H9 (cell line): ENCODE data around the gene LDLRAP1. TPM values are rescaled to one million over a fixed set of nuclear protein-coding genes. Genes with fewer than 3 reads are reported as not detected.

Source experiments
- DNase-seq: peaks from one replicate; pipeline ENCODE4 v3.0.0-alpha.2; 2017
- H2AFZ ChIP-seq: one replicate; pipeline ENCODE4 v1.6.1; 2013; ENCODE audit warnings: mild to moderate bottlenecking, low read length, control low read depth, moderate library complexity
- H2AK5ac ChIP-seq: 2 replicates; pipeline ENCODE4 v1.6.1; 2013; ENCODE audit warnings: low read length, control low read depth, mixed read lengths; ENCODE audit not compliant: insufficient read length
- H2BK120ac ChIP-seq: one replicate; pipeline ENCODE4 v1.6.1; 2013; ENCODE audit warnings: low read depth, mild to moderate bottlenecking, low read length, control low read depth, inconsistent platforms; ENCODE audit not compliant: poor library complexity, severe bottlenecking
- H2BK12ac ChIP-seq: 2 replicates; pipeline ENCODE4 v1.6.1; 2013; ENCODE audit warnings: low read length, control low read depth, mixed read lengths, low read depth; ENCODE audit not compliant: insufficient read length
- H2BK15ac ChIP-seq: 2 replicates; pipeline ENCODE4 v1.6.1; 2013; ENCODE audit warnings: low read depth, low read length, control low read depth
- H2BK20ac ChIP-seq: one replicate; pipeline ENCODE4 v1.6.1; 2013; ENCODE audit warnings: low read depth, mild to moderate bottlenecking, low read length, control low read depth, inconsistent platforms; ENCODE audit not compliant: poor library complexity, severe bottlenecking
- H2BK5ac ChIP-seq: 2 replicates; pipeline ENCODE4 v1.6.1; 2013; ENCODE audit warnings: low read length, control low read depth, mixed read lengths; ENCODE audit not compliant: insufficient read length
- H3K14ac ChIP-seq: 2 replicates; pipeline ENCODE4 v1.6.1; 2013; ENCODE audit warnings: low read length, control low read depth; ENCODE audit not compliant: insufficient read depth
- H3K18ac ChIP-seq: 2 replicates; pipeline ENCODE4 v1.6.1; 2013; ENCODE audit warnings: low read depth, mild to moderate bottlenecking, mixed read lengths, low read length, control low read depth; ENCODE audit not compliant: insufficient read length
- H3K23ac ChIP-seq: 2 replicates; pipeline ENCODE4 v1.6.1; 2013; ENCODE audit warnings: low read length, control low read depth, mixed read lengths, low read depth; ENCODE audit not compliant: insufficient read length
- H3K23me2 ChIP-seq: 2 replicates; pipeline ENCODE4 v1.6.1; 2013; ENCODE audit warnings: low read depth, mild to moderate bottlenecking, mixed read lengths, low read length, control low read depth; ENCODE audit not compliant: insufficient read length, poor library complexity, severe bottlenecking
- H3K27ac ChIP-seq: 2 replicates; pipeline ENCODE4 v1.5.1; 2013; ENCODE audit warnings: low read length, control low read depth, mixed read lengths, low read depth; ENCODE audit not compliant: insufficient read length
- H3K27me3 ChIP-seq: 2 replicates; pipeline ENCODE4 v1.6.1; 2013; ENCODE audit warnings: low read length, control low read depth, inconsistent platforms; ENCODE audit not compliant: insufficient read depth
- H3K4ac ChIP-seq: 2 replicates; pipeline ENCODE4 v1.6.1; 2013; ENCODE audit warnings: low read depth, mild to moderate bottlenecking, control low read depth, inconsistent platforms, low read length, moderate library complexity
- H3K4me1 ChIP-seq: 2 replicates; pipeline ENCODE4 v1.6.1; 2013; ENCODE audit warnings: low read length, control low read depth, inconsistent platforms; ENCODE audit not compliant: insufficient read depth
- H3K4me2 ChIP-seq: 2 replicates; pipeline ENCODE4 v1.6.1; 2013; ENCODE audit warnings: low read length, control low read depth, mixed read lengths; ENCODE audit not compliant: insufficient read length, insufficient read depth
- H3K56ac ChIP-seq: 2 replicates; pipeline ENCODE4 v1.6.1; 2013; ENCODE audit warnings: low read depth, mild to moderate bottlenecking, mixed read lengths, low read length, control low read depth; ENCODE audit not compliant: insufficient read length
- H3K79me1 ChIP-seq: 2 replicates; pipeline ENCODE4 v1.6.1; 2013; ENCODE audit warnings: low read depth, mild to moderate bottlenecking, moderate library complexity, low read length, control low read depth, inconsistent platforms; ENCODE audit not compliant: insufficient read depth, poor library complexity, severe bottlenecking
- H3K79me2 ChIP-seq: 2 replicates; pipeline ENCODE4 v1.6.1; 2013; ENCODE audit warnings: low read length, control low read depth, inconsistent platforms; ENCODE audit not compliant: insufficient read depth
- H3K9ac ChIP-seq: 2 replicates; pipeline ENCODE4 v1.6.1; 2013; ENCODE audit warnings: low read length, control low read depth, mixed read lengths; ENCODE audit not compliant: insufficient read length; ENCODE audit errors: extremely low read depth
- H3K9me3 ChIP-seq: one replicate; pipeline ENCODE4 v1.6.1; 2013; ENCODE audit warnings: low read depth, low read length, inconsistent platforms; ENCODE audit not compliant: control insufficient read depth
- H3T11ph ChIP-seq: one replicate; pipeline ENCODE4 v1.6.1; 2013; ENCODE audit warnings: mild to moderate bottlenecking, low read length, control low read depth, inconsistent platforms
- H4K20me1 ChIP-seq: one replicate; pipeline ENCODE4 v1.6.1; 2013; ENCODE audit not compliant: control insufficient read depth, insufficient read length, insufficient read depth
- H4K5ac ChIP-seq: 2 replicates; pipeline ENCODE4 v1.6.1; 2013; ENCODE audit warnings: low read depth, mild to moderate bottlenecking, mixed read lengths, low read length, control low read depth; ENCODE audit not compliant: insufficient read length
- H4K8ac ChIP-seq: replicated peaks from 2 replicates; pipeline ENCODE4 v1.6.1; 2013; ENCODE audit warnings: low read length, control low read depth, mixed read lengths, low read depth; ENCODE audit not compliant: insufficient read length
- H4K91ac ChIP-seq: 2 replicates; pipeline ENCODE4 v1.6.1; 2013; ENCODE audit warnings: low read depth, mild to moderate bottlenecking, moderate library complexity, mixed read lengths, low read length, control low read depth; ENCODE audit not compliant: insufficient read length
- H3K27ac Mint-ChIP-seq, 3 experiments: 2 replicates in 2 of 3; 3 replicates in 1 of 3; pipeline ENCODE4 v1.8.0; 2020 to 2021; ENCODE audit warnings: mixed read lengths in 3 of 3, mild to moderate bottlenecking in 1 of 3, moderate library complexity in 1 of 3
- H3K27me3 Mint-ChIP-seq: 2 replicates; pipeline ENCODE4 v1.8.0; 2021; ENCODE audit warnings: low read depth, mild to moderate bottlenecking, moderate library complexity, mixed read lengths
- H3K36me3 Mint-ChIP-seq, 3 experiments: 2 replicates in 2 of 3; 3 replicates in 1 of 3; pipeline ENCODE4 v1.8.0; 2020 to 2021; ENCODE audit warnings: low read depth in 3 of 3, mixed read lengths in 3 of 3; ENCODE audit not compliant: insufficient read depth in 1 of 3
- H3K4me1 Mint-ChIP-seq, 2 experiments: 2 replicates each; pipeline ENCODE4 v1.8.0; 2020; ENCODE audit warnings: mixed read lengths in 2 of 2
- H3K4me3 Mint-ChIP-seq, 2 experiments: 2 replicates in 1 of 2; 3 replicates in 1 of 2; pipeline ENCODE4 v1.8.0; 2020 to 2021; ENCODE audit warnings: mild to moderate bottlenecking in 2 of 2, mixed read lengths in 2 of 2, moderate library complexity in 1 of 2
- H3K9me3 Mint-ChIP-seq, 2 experiments: 2 replicates in 1 of 2; 3 replicates in 1 of 2; pipeline ENCODE4 v1.8.0; 2020; ENCODE audit warnings: mild to moderate bottlenecking in 2 of 2, mixed read lengths in 2 of 2, moderate library complexity in 1 of 2
- CTCF ChIP-seq: fragments of 200-600 bp; sonication (generic); conservative IDR thresholded peaks from 3 replicates; pipeline ENCODE4 v1.8.0; 2021; ENCODE audit warnings: antibody characterized with exemption, mild to moderate bottlenecking
- WGBS: extraction: QIAGEN DNeasy Blood & Tissue Kit; methylation state at CpG from one replicate; pipeline ENCODE4 v1.1.7; 2013; ENCODE audit warnings: missing lambda C conversion rate, low lambda C conversion rate, mixed read lengths; ENCODE audit not compliant: insufficient read length; ENCODE audit errors: extremely low coverage; 5-methylcytosine and 5-hydroxymethylcytosine counted together
- total RNA-seq: library from RNA; stranded (reverse); gene quantifications from 2 replicates; pipeline ENCODE4 v1.2.1, GENCODE V29; 2021

Gene LDLRAP1
- total RNA-seq, 1 experiment from 2014 or later, result 15.7 TPM

GRCh38 chr1:25614501-25615171, 71.2 kb downstream of the LDLRAP1 start:
- Mint-ChIP-seq H3K36me3 (0 out of 7 replicates have a peak, but pooled peaks cover 0 to 2% (median 0%) of the 10 kb centered on the region in 3 experiments), H3K4me3 (peak overlapping the region; percentile 33 to 70; a peak in 1 of 5 replicates), H3K9me3 (no peaks in the 10 kb centered on the region), H3K27me3 (peaks cover 67% of the 10 kb centered on the region), H3K27ac (no peak overlapping the region; a peak in 1 of 7 replicates), H3K4me1 (peaks cover 24 to 25% of the 10 kb centered on the region in 2 experiments)
- H3K4me2 ChIP-seq, result no peak overlapping the region
- no peak overlapping the region for H3K56ac ChIP-seq
- no peak overlapping the region for H4K8ac ChIP-seq
- H3K4me1 ChIP-seq, result no peaks in the 10 kb centered on the region
- H2BK15ac ChIP-seq, result no peak overlapping the region
- no peak overlapping the region for H2BK12ac ChIP-seq
- H3K27ac ChIP-seq, result no peak overlapping the region
- DNase-seq, result no peak
- no peak overlapping the region for H2BK120ac ChIP-seq
- peaks cover 16% of the 10 kb centered on the region for H3K23me2 ChIP-seq
- no peaks in the 10 kb centered on the region for H3K79me1 ChIP-seq
- no peaks in the 10 kb centered on the region for H4K20me1 ChIP-seq
- H3K79me2 ChIP-seq, result no peaks in the 10 kb centered on the region
- no peak overlapping the region for H2BK5ac ChIP-seq
- H2AFZ ChIP-seq, result no peak overlapping the region
- no peak overlapping the region for H3K14ac ChIP-seq
- H3K27me3 ChIP-seq, result no peaks in the 10 kb centered on the region; the same call in 1 of the 2 replicates
- no peak overlapping the region for H3T11ph ChIP-seq
- no peak overlapping the region for H4K5ac ChIP-seq
- no peak overlapping the region for H2BK20ac ChIP-seq
- WGBS, result no CpG with 5 or more reads among the region's 4 CpGs
- H3K23ac ChIP-seq, result no peak overlapping the region
- H3K9ac ChIP-seq, result no peak overlapping the region
- H3K4ac ChIP-seq, result no peak overlapping the region
- H3K9me3 ChIP-seq, result no peaks in the 10 kb centered on the region
- H4K91ac ChIP-seq, result no peak overlapping the region
- no peak overlapping the region for H3K18ac ChIP-seq
- TF ChIP-seq CTCF, result no peak
- no peak overlapping the region for H2AK5ac ChIP-seq
